ENCODE measurements around the gene FAM135A. TPM values are rescaled to one million over a fixed set of nuclear protein-coding genes. Genes with fewer than 3 reads are reported as not detected.
A peak's percentile ranks its signal among the peaks of the same experiment; 100 is the strongest.

FAM135A gene
- total and polyA plus RNA-seq, 2 of the 13 experiments (the other 11 are each of a cell fraction or from before 2014, with no cell fraction given), result 26.9 to 31.5 TPM

- TF ChIP-seq ZFYVE20 (CRISPR knock-in tag; IDR thresholded peaks at IDR 0.05; ENCODE audit: borderline replicate concordance, low read depth) (no peak), ARHGAP35 (CRISPR knock-in tag; IDR thresholded peaks at IDR 0.05; ENCODE audit: borderline replicate concordance) (no peak), ZFP36L2 (CRISPR knock-in tag; IDR thresholded peaks at IDR 0.05) (no peak), FOXP1 (IDR thresholded peaks at IDR 0.05) (no peak), FOXP1 (CRISPR knock-in tag; IDR thresholded peaks at IDR 0.05) (peak; percentile 30; the same call in 1 of the 2 replicates), ZNF772 (CRISPR knock-in tag; IDR thresholded peaks at IDR 0.05) (no peak), ZNF343 (CRISPR knock-in tag; IDR thresholded peaks at IDR 0.05) (no peak), ZNF318 (CRISPR knock-in tag; IDR thresholded peaks at IDR 0.05) (no peak), ZNF816 (CRISPR knock-in tag; IDR thresholded peaks at IDR 0.05; ENCODE audit: borderline replicate concordance) (no peak), ZNF773 (CRISPR knock-in tag; IDR thresholded peaks at IDR 0.05; ENCODE audit: borderline replicate concordance) (no peak), FOXC1 (CRISPR knock-in tag; IDR thresholded peaks at IDR 0.05; ENCODE audit: borderline replicate concordance) (no peak), IRX3 (CRISPR knock-in tag; IDR thresholded peaks at IDR 0.05; ENCODE audit: borderline replicate concordance, low read depth) (no peak), PBX3 (CRISPR knock-in tag; IDR thresholded peaks at IDR 0.05; ENCODE audit: borderline replicate concordance) (no peak), ZNF331 (CRISPR knock-in tag; IDR thresholded peaks at IDR 0.05) (no peak)
- TF ChIP-seq, protein P1, sequence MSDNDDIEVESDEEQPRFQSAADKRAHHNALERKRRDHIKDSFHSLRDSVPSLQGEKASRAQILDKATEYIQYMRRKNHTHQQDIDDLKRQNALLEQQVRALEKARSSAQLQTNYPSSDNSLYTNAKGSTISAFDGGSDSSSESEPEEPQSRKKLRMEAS (IDR thresholded peaks at IDR 0.05), result peak; percentile 34; the same call in 1 of the 2 replicates
- TF ChIP-seq, protein P2, sequence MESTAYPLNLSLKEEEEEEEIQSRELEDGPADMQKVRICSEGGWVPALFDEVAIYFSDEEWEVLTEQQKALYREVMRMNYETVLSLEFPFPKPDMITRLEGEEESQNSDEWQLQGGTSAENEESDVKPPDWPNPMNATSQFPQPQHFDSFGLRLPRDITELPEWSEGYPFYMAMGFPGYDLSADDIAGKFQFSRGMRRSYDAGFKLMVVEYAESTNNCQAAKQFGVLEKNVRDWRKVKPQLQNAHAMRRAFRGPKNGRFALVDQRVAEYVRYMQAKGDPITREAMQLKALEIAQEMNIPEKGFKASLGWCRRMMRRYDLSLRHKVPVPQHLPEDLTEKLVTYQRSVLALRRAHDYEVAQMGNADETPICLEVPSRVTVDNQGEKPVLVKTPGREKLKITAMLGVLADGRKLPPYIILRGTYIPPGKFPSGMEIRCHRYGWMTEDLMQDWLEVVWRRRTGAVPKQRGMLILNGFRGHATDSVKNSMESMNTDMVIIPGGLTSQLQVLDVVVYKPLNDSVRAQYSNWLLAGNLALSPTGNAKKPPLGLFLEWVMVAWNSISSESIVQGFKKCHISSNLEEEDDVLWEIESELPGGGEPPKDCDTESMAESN (CRISPR knock-in tag; conservative IDR thresholded peaks at IDR 0.05), result no peak
Measured at GRCh38 chr6:70398783-70399728, 14.3 kb upstream of the FAM135A start (continued).
